ENCODE measurements around the gene ANKRD60.
A peak's percentile ranks its signal among the peaks of the same experiment; 100 is the strongest.

ANKRD60 gene, protein sequence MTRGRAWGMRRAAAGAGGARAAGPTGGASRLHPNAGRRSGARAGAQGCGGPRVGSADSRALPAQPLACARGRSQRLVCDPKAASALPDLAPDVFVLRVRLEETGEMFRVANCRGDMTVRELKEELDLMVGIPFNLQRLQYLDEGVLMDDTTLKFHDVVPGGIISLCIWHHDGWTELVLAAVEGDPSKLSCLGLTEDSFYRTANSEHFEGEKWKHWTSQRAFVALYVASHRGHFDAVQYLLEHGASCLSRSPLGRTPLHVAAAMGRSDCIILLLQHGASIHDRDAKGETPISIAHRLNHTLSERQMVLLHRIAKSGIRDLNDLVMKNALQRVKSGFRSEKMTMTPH

DNA sequence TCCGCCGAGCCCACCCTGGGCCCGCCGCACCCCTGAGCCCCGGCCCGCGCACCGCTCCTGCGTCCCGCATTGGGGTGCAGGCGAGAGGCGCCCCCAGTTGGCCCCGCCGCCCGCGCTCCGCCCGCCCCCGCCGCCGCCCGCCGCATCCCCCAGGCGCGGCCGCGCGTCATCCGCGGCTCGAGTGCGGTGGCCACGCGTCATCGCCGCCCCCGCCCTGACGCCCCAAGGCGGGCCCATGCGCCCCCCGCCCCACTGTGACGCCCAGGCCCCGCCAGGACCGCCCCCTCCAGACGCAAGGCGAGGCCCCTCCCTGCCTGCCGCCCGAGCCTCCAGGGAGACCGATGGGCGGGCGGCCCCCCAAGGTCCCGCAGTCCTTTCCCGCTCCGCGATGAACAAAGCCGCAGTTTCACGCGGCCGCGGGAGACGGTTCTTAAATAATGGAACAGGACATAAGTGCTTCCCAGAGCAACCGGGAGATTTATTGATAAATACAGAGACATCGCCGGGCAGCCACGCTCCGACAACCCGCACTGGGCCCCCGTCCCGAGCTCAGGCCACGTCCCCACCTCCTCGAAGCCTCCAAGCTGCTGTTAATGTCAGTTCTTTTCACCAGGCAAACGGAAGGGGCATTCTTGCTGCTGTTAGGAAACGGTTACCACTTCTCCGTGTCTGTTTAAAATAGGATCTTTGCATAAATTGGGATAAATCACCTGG, at the start of gene ANKRD60:
ANKRD60 (minus strand) TSS at position 170 of the 714 bp plus-strand sequence; CDS start at position 170, 0 bp downstream.
- peaks cover 0 to 11% (median 10%) of the 10 kb centered on the region in 5 donors for H3K4me1 ChIP-seq (ENCODE audit: control insufficient read depth in 5 of 5, insufficient read depth in 5 of 5, low read length in 5 of 5)

DNA sequence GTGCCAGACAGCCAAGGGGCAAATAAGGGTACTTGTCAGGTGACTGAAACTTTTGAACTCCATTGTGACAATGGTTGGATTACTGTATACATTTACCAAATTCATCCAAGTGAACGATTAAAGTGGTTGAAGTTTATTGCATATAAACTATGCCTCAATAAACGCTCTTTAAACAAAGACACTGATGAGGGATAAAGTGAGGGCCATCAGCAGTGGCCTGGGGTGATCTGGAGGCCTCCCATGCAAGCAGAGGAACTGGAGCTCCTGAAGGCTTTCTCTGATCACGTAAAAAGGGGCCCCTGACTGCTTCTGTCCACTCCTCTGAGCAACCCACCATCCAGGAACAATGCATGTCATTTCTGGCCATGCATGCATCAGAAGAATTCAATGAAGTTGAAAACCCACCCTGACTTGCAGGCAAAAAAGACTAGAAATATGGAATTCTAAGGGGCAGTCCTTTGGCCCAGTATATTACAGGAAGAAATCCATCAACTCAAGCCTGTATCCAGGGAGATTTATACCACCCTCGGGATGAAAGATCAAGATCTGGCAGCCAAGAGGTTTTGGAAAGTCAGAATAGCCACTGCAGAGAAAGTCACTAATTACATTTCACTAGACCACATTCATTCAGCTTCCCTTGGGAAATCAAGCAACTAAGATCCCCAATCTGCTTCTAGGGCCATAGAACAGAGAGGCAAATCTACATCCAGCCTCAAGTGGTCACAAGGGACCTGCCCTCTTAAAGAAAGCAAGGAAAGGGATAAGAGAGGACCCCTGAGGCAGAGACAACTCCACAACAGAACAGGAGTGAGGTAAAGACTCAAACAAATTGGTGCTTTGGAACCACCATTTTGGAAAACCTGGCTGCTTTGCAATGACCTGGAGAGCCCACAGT, 49.4 kb upstream of the ANKRD60 start:
- peaks cover 0 to 4% (median 0%) of the 10 kb centered on the region in 5 donors for H3K36me3 ChIP-seq (ENCODE audit: control insufficient read depth in 5 of 5, insufficient read depth in 5 of 5, low read length in 5 of 5)
- H3K27ac ChIP-seq (ENCODE audit: low read depth, low read length) = no peak overlapping the region
- H3K9me3 ChIP-seq (ENCODE audit: control insufficient read depth in 5 of 5, low read length in 5 of 5) = peaks cover 0 to 5% (median 0%) of the 10 kb centered on the region in 5 donors
- no peak overlapping the region for H3K9ac ChIP-seq (ENCODE audit: low read length in 5 of 5)
- H3K4me1 ChIP-seq (ENCODE audit: control insufficient read depth in 5 of 5, insufficient read depth in 5 of 5, low read length in 5 of 5) = peaks cover 0 to 7% (median 0%) of the 10 kb centered on the region in 5 donors
- H3K4me3 ChIP-seq (ENCODE audit: low read depth in 1 of 5, low read length in 5 of 5) = no peak overlapping the region
- H3K27me3 ChIP-seq (ENCODE audit: control insufficient read depth in 5 of 5, insufficient read depth in 4 of 5, low read length in 5 of 5) = no peaks in the 10 kb centered on the region

More for the DNA sequence above, at the start of gene ANKRD60:
- H3K36me3 ChIP-seq (ENCODE audit: control insufficient read depth in 5 of 5, insufficient read depth in 5 of 5, low read length in 5 of 5) = peaks cover 0 to 6% (median 3%) of the 10 kb centered on the region in 5 donors
- no peak within 1 kb of the TSS for H3K9ac ChIP-seq (ENCODE audit: low read length in 5 of 5)
- H3K27ac ChIP-seq (ENCODE audit: low read depth, low read length) = no peak within 1 kb of the TSS
- H3K27me3 ChIP-seq (ENCODE audit: control insufficient read depth in 5 of 5, insufficient read depth in 4 of 5, low read length in 5 of 5) = peaks cover 15 to 38% (median 35%) of the 10 kb centered on the region in 5 donors
- H3K4me3 ChIP-seq (ENCODE audit: low read depth in 1 of 5, low read length in 5 of 5) = peak within 1 kb of the TSS in 1 of 5 donors; percentile 28
- H3K9me3 ChIP-seq (ENCODE audit: control insufficient read depth in 5 of 5, low read length in 5 of 5) = no peaks in the 10 kb centered on the region

DNA sequence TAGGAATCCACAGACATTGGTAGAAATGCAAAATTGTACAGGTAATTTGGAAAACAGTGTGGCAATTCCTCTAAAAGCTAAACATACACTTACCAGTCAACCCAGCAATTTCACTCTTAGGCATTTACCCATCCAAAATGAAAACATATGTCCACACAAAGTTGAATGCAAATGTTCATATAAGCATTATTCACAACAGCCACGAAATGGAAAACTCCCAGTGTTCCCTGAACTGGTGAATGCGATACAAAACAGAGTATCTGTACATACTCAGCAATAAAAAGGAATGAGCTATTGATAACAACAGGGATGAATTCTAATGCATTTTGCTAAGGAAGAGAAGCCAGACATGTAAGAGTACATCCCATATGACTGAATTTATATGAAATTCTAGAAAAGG, 48.7 kb upstream of the ANKRD60 start:
- H3K27me3 ChIP-seq (ENCODE audit: control insufficient read depth in 5 of 5, insufficient read depth in 4 of 5, low read length in 5 of 5) = no peaks in the 10 kb centered on the region
- H3K4me1 ChIP-seq (ENCODE audit: control insufficient read depth in 5 of 5, insufficient read depth in 5 of 5, low read length in 5 of 5) = peaks cover 0 to 7% (median 0%) of the 10 kb centered on the region in 5 donors
- peaks cover 0 to 4% (median 0%) of the 10 kb centered on the region in 5 donors for H3K36me3 ChIP-seq (ENCODE audit: control insufficient read depth in 5 of 5, insufficient read depth in 5 of 5, low read length in 5 of 5)
- H3K9me3 ChIP-seq (ENCODE audit: control insufficient read depth in 5 of 5, low read length in 5 of 5) = peaks cover 0 to 5% (median 0%) of the 10 kb centered on the region in 5 donors
- H3K9ac ChIP-seq (ENCODE audit: low read length in 5 of 5) = no peak overlapping the region
- H3K27ac ChIP-seq (ENCODE audit: low read depth, low read length) = no peak overlapping the region
- no peak overlapping the region for H3K4me3 ChIP-seq (ENCODE audit: low read depth in 1 of 5, low read length in 5 of 5)

DNA sequence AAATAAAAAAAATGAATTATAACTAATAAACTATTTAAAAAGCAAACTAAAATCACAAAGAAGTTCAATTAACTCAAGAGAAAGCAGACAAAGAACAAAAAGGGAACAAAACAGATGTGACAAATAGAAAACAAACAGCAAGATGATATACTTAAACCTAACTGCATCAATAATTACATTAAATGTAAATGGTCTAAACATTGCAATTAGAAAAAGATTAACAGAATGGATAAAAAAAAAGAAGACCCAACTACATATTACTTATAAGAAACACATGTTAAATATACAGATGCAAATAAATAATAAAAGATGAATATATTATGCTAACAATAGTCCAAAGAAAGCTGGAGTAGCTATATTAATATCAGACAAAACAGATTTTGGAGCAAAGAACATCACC, 45.9 kb upstream of the ANKRD60 start:
- Histone ChIP-seq H3K9ac (ENCODE audit: low read length in 5 of 5) (no peak overlapping the region), H3K4me3 (ENCODE audit: low read depth in 1 of 5, low read length in 5 of 5) (no peak overlapping the region), H3K27me3 (ENCODE audit: control insufficient read depth in 5 of 5, insufficient read depth in 4 of 5, low read length in 5 of 5) (no peaks in the 10 kb centered on the region), H3K36me3 (ENCODE audit: control insufficient read depth in 5 of 5, insufficient read depth in 5 of 5, low read length in 5 of 5) (peaks cover 2 to 16% (median 13%) of the 10 kb centered on the region in 5 donors), H3K9me3 (ENCODE audit: control insufficient read depth in 5 of 5, low read length in 5 of 5) (peaks cover 0 to 5% (median 0%) of the 10 kb centered on the region in 5 donors), H3K27ac (ENCODE audit: low read depth, low read length) (no peak overlapping the region), H3K4me1 (ENCODE audit: control insufficient read depth in 5 of 5, insufficient read depth in 5 of 5, low read length in 5 of 5) (peaks cover 0 to 7% (median 0%) of the 10 kb centered on the region in 5 donors)

DNA sequence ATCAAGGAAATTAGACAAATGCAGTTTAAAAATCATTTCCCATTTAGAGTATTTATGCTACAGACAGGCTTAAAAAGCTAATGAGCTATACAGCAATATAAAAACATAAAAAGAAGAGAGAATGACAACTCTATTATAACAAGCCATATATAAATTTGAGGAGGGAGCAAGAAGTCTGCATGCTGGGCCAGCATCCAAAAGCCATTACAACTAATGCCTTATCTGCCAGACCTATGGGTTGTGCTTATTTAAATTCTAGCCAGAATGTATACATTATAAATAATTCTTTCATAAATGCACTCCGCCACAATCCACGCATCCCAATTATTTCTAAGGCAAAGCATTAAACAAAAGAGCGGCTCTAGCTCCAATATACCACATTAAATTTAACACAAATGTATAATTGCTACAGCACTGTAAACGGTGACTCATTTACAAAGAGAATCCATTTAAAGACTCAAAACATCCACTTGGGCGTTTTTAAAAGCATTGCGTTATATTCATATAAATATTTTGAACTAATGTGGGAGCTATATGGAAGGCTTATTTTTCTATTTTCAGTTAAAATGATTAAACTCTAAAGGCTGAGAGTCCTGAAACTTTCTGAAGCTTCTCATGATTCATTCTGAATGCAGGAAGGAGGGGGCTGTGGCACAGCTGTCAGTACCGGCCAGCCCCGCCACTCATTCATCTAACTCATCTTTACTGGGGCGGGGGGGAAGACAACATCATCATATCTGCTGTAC, 43.3 kb upstream of the ANKRD60 start:
- peaks cover 10 to 37% (median 31%) of the 10 kb centered on the region in 5 donors for H3K36me3 ChIP-seq (ENCODE audit: control insufficient read depth in 5 of 5, insufficient read depth in 5 of 5, low read length in 5 of 5)
- no peak overlapping the region for H3K4me3 ChIP-seq (ENCODE audit: low read depth in 1 of 5, low read length in 5 of 5)

DNA sequence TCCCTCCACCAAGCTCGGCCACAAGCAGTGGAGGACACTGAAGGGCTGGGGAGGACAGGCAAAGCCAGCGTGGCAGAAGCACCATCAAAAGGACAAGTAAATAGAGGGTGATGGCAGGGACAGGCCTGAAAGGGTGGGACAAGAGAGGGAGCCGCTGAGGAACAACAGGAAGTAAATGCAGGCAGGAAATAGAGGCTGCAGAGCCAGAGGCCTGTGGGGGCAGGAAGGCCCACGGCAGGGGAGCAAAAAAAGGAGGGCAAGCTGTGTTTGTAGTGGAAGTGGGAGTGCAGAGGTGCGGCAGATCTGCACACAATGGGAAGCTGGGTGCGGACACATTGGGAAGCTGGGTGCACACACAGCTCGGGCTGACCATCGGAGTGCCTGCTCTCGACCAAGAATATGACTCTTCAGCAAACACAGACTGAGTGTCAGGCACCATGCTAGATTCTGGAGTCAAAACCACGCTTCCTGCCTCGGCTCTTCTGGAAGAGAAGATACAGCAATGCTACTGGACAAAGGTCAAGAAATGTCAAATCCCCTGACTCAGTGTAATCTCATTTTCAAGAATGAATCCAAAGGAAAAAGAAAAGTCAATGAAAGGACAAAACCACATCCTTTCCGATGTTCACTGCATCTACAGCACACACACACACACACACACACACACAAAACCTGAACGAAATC, 40.6 kb upstream of the ANKRD60 start:
- Histone ChIP-seq H3K4me3 (ENCODE audit: low read depth in 1 of 5, low read length in 5 of 5) (no peak overlapping the region), H3K36me3 (ENCODE audit: control insufficient read depth in 5 of 5, insufficient read depth in 5 of 5, low read length in 5 of 5) (peaks cover 10 to 63% (median 56%) of the 10 kb centered on the region in 5 donors), H3K27me3 (ENCODE audit: control insufficient read depth in 5 of 5, insufficient read depth in 4 of 5, low read length in 5 of 5) (no peaks in the 10 kb centered on the region), H3K4me1 (ENCODE audit: control insufficient read depth in 5 of 5, insufficient read depth in 5 of 5, low read length in 5 of 5) (peaks cover 0 to 6% (median 0%) of the 10 kb centered on the region in 5 donors), H3K27ac (ENCODE audit: low read depth, low read length) (no peak overlapping the region), H3K9ac (ENCODE audit: low read length in 5 of 5) (no peak overlapping the region), H3K9me3 (ENCODE audit: control insufficient read depth in 5 of 5, low read length in 5 of 5) (no peaks in the 10 kb centered on the region)

More for the DNA sequence above, 43.3 kb upstream of the ANKRD60 start:
- Histone ChIP-seq H3K9ac (ENCODE audit: low read length in 5 of 5) (no peak overlapping the region), H3K27me3 (ENCODE audit: control insufficient read depth in 5 of 5, insufficient read depth in 4 of 5, low read length in 5 of 5) (no peaks in the 10 kb centered on the region), H3K4me1 (ENCODE audit: control insufficient read depth in 5 of 5, insufficient read depth in 5 of 5, low read length in 5 of 5) (peaks cover 0 to 6% (median 0%) of the 10 kb centered on the region in 5 donors), H3K27ac (ENCODE audit: low read depth, low read length) (no peak overlapping the region), H3K9me3 (ENCODE audit: control insufficient read depth in 5 of 5, low read length in 5 of 5) (peaks cover 0 to 5% (median 0%) of the 10 kb centered on the region in 5 donors)

DNA sequence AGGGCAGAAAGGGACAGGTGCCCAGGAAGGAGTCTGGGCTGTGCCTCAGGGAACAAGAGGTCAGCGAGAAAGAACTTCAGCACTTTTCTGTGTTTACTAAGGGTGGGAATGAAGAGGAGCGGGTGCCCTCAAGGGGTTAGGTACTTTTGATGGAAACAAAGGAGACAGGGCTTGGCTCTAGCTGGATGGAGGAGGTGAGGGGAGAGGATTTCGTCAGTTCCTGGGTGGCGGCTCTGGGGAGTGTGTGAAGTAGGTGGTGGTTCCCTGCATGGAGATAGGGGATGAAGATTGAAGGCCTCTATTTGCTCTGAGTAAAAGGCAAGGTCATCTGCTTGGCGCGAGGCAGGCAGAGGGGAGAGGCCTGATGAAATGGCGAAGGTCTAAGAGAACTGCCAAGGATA, 40.0 kb upstream of the ANKRD60 start:
- H3K4me3 ChIP-seq (ENCODE audit: low read depth in 1 of 5, low read length in 5 of 5) = no peak overlapping the region
- H3K4me1 ChIP-seq (ENCODE audit: control insufficient read depth in 5 of 5, insufficient read depth in 5 of 5, low read length in 5 of 5) = peaks cover 0 to 6% (median 0%) of the 10 kb centered on the region in 5 donors
- no peaks in the 10 kb centered on the region for H3K9me3 ChIP-seq (ENCODE audit: control insufficient read depth in 5 of 5, low read length in 5 of 5)
- H3K36me3 ChIP-seq (ENCODE audit: control insufficient read depth in 5 of 5, insufficient read depth in 5 of 5, low read length in 5 of 5) = peaks cover 10 to 70% (median 61%) of the 10 kb centered on the region in 5 donors
- no peaks in the 10 kb centered on the region for H3K27me3 ChIP-seq (ENCODE audit: control insufficient read depth in 5 of 5, insufficient read depth in 4 of 5, low read length in 5 of 5)
- no peak overlapping the region for H3K9ac ChIP-seq (ENCODE audit: low read length in 5 of 5)
- no peak overlapping the region for H3K27ac ChIP-seq (ENCODE audit: low read depth, low read length)

DNA sequence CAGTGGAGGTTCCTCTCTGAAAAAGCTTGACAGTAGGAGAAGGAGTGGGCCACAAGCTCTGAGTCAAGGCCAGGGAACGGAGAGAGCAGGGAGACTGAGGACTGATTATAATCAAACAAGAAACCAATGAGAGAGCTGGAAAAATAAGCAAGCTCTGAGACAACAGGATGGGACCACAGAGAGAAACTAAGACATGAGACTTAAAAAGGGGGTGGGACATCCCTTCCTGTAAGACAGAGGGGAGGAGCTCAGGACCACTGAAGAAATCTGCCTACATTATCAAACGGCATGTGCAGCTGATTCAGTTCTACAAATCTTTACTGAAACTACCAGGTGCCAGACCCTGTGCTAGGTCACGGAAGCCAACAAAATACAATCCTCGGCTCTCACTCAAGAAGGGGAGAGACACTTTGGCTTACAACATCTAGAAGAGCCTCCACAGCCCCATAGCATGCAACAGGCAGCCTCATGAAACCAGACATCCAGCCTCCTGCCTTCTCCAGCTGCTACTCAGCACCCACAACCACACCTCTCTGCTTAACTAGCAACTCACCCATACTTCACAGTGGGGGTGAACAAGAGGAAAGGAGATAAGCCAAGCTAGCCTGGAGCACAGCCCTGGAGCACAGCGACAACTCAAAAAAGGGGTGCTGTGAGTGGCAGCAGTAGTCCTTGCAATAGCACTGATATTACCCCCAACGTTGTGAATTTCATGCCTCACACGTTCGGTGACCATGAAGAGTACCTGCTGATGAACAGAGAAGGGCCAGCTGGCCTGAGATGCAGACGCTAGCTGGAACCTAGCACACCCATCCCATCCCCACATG, 39.1 kb upstream of the ANKRD60 start:
- H3K9ac ChIP-seq (ENCODE audit: low read length in 5 of 5) = no peak overlapping the region
- H3K4me1 ChIP-seq (ENCODE audit: control insufficient read depth in 5 of 5, insufficient read depth in 5 of 5, low read length in 5 of 5) = peaks cover 0 to 6% (median 0%) of the 10 kb centered on the region in 5 donors
- H3K36me3 ChIP-seq (ENCODE audit: control insufficient read depth in 5 of 5, insufficient read depth in 5 of 5, low read length in 5 of 5) = peaks cover 10 to 75% (median 66%) of the 10 kb centered on the region in 5 donors
- no peaks in the 10 kb centered on the region for H3K9me3 ChIP-seq (ENCODE audit: control insufficient read depth in 5 of 5, low read length in 5 of 5)
- H3K27ac ChIP-seq (ENCODE audit: low read depth, low read length) = no peak overlapping the region
- H3K27me3 ChIP-seq (ENCODE audit: control insufficient read depth in 5 of 5, insufficient read depth in 4 of 5, low read length in 5 of 5) = no peaks in the 10 kb centered on the region
- H3K4me3 ChIP-seq (ENCODE audit: low read depth in 1 of 5, low read length in 5 of 5) = no peak overlapping the region

Data from subcutaneous abdominal adipose tissue (tissue), 5 donors.